Measurements from ENCODE around the gene IBSP. TPM values are rescaled to one million over a fixed set of nuclear protein-coding genes. Genes with fewer than 3 reads are reported as not detected.

Gene IBSP
- total and polyA plus RNA-seq, 9 of the 15 experiments (the other 6 are each of a cell fraction or from before 2014, with no cell fraction given) = not detected

- TF ChIP-seq ZBTB40 (IDR thresholded peaks at IDR 0.05) (peak; percentile 92), ZBTB40 (CRISPR knock-in tag; IDR thresholded peaks at IDR 0.05) (no peak), LEF1 (IDR thresholded peaks at IDR 0.05) (no peak), PYGO2 (tag; IDR thresholded peaks at IDR 0.05) (no peak), AFF1 (IDR thresholded peaks at IDR 0.05; ENCODE audit: low read depth in 1 of 2, partially characterized antibody in 2 of 2) (no peak)
These were observed 25.0 kb downstream of the IBSP start (continued) for GRCh38 chr4:87824352-87824751.
